Mesothelial cell of epicardium (in vitro differentiated cells): Measurements from ENCODE around the gene GRAMD1A. TPM values are rescaled to one million over a fixed set of nuclear protein-coding genes. Genes with fewer than 3 reads are reported as not detected.

ENCODE experiments used
- DNase-seq, 2 experiments: peaks; one replicate each; pipeline ENCODE4 v3.0.0; 2021; ENCODE audit warnings: low spot score in 2 of 2; ENCODE audit not compliant: unreplicated experiment in 2 of 2
- H3K27ac Mint-ChIP-seq: 2 replicates; pipeline ENCODE4 v1.8.0; 2021; ENCODE audit warnings: mixed read lengths
- H3K27me3 Mint-ChIP-seq: 2 replicates; pipeline ENCODE4 v1.8.0; 2021; ENCODE audit warnings: low read depth, mixed read lengths
- H3K36me3 Mint-ChIP-seq: 2 replicates; pipeline ENCODE4 v1.8.0; 2021; ENCODE audit warnings: mixed read lengths
- H3K4me1 Mint-ChIP-seq: 2 replicates; pipeline ENCODE4 v1.8.0; 2021; ENCODE audit warnings: mixed read lengths
- H3K4me3 Mint-ChIP-seq: 2 replicates; pipeline ENCODE4 v1.8.0; 2021; ENCODE audit warnings: mild to moderate bottlenecking, moderate library complexity, mixed read lengths
- H3K9me3 Mint-ChIP-seq: 2 replicates; pipeline ENCODE4 v1.8.0; 2021; ENCODE audit warnings: mixed read lengths
- CTCF ChIP-seq: fragments of 200-600 bp; sonication (generic); IDR thresholded peaks from one replicate; pipeline ENCODE4 v1.5.0; 2021; ENCODE audit warnings: antibody characterized with exemption; ENCODE audit not compliant: unreplicated experiment
- total RNA-seq: library from RNA; stranded (reverse); gene quantifications from 3 replicates; pipeline ENCODE4 v1.2.1, GENCODE V29; 2021

GRAMD1A gene
- total RNA-seq, 1 donor from 2014 or later, result 129 TPM

- H3K27me3 Mint-ChIP-seq, result no peaks in the 10 kb centered on the region
- no peak overlapping the region for H3K4me3 Mint-ChIP-seq
- DNase-seq, result no peak
- H3K27ac Mint-ChIP-seq, result no peak overlapping the region
- peaks cover 17% of the 10 kb centered on the region for H3K4me1 Mint-ChIP-seq
- TF ChIP-seq CTCF, result no peak
- H3K36me3 Mint-ChIP-seq, result peaks cover 57% of the 10 kb centered on the region
- peaks cover 47% of the 10 kb centered on the region for H3K9me3 Mint-ChIP-seq
Measured at GRCh38 chr19:34960940-34961679, 39.0 kb upstream of the GRAMD1A start.

GRCh38 chr19:34961775-34962686 is 38.1 kb upstream of the GRAMD1A start:
- Mint-ChIP-seq H3K36me3 (peaks cover 48% of the 10 kb centered on the region), H3K4me3 (peak overlapping the region; percentile 83), H3K4me1 (peaks cover 17% of the 10 kb centered on the region), H3K27me3 (no peaks in the 10 kb centered on the region), H3K9me3 (peaks cover 39% of the 10 kb centered on the region), H3K27ac (no peak overlapping the region)
- TF ChIP-seq CTCF, result no peak
- DNase-seq, result no peak

- H3K27ac Mint-ChIP-seq, result peak overlapping the region; percentile 51
- H3K27me3 Mint-ChIP-seq, result peaks cover under 1% of the 10 kb centered on the region
- peak overlapping the region; percentile 83 for H3K4me3 Mint-ChIP-seq
- peaks cover 40% of the 10 kb centered on the region for H3K36me3 Mint-ChIP-seq
- no peak for DNase-seq
- no peak for TF ChIP-seq CTCF
- peaks cover 34% of the 10 kb centered on the region for H3K9me3 Mint-ChIP-seq
- H3K4me1 Mint-ChIP-seq, result peaks cover 17% of the 10 kb centered on the region
Measured at GRCh38 chr19:34962687-34963572, 37.2 kb upstream of the GRAMD1A start.

GRCh38 chr19:34963573-34964406 is 36.3 kb upstream of the GRAMD1A start, which contains the start of gene ZNF792:
Gene ZNF792 (minus strand): TSS chr19:34964229. CDS start chr19:34963662, 567 bp downstream.
- no peak for TF ChIP-seq CTCF
- Mint-ChIP-seq H3K27ac (peak within 1 kb of the TSS; percentile 51), H3K4me3 (peak within 1 kb of the TSS; percentile 83), H3K36me3 (peaks cover 32% of the 10 kb centered on the region), H3K4me1 (peaks cover 17% of the 10 kb centered on the region), H3K27me3 (peaks cover 4% of the 10 kb centered on the region), H3K9me3 (peaks cover 32% of the 10 kb centered on the region)
- DNase-seq, result peak; percentile 49 to 74
